PC-9 (cell line): Measurements from ENCODE around the gene GREM1. TPM values are rescaled to one million over a fixed set of nuclear protein-coding genes. Genes with fewer than 3 reads are reported as not detected.

Source experiments
- BruUV-seq: library from RNA; stranded (reverse); fragments of 400-500 nt; replicated peaks from 2 replicates; lab custom pipeline; 2021; lab: Mats Ljungman, UMichigan
- CTCF ChIA-PET: fragments of 300-600 bp; sonication (Branson Sonifier 250); formaldehyde crosslinking; loops from one replicate; lab custom pipeline; 2022; ENCODE audit warnings: antibody characterized with exemption; lab: Charles Lee
- POLR2A ChIA-PET: fragments of 300-600 bp; sonication (Branson Sonifier 250); formaldehyde crosslinking; loops from one replicate; lab custom pipeline; 2022; ENCODE audit warnings: antibody characterized with exemption; ENCODE audit not compliant: unreplicated experiment; lab: Charles Lee
- DNase-seq, 2 experiments: peaks; one replicate each; pipeline versions ENCODE4 v3.0.0 to v3.0.0-alpha.2; 2015 to 2022; ENCODE audit warnings: mixed read lengths in 1 of 2
- H2AFZ ChIP-seq: fragments of 200-600 bp; sonication (generic); 2 replicates; pipeline ENCODE4 v1.8.1; 2017; ENCODE audit warnings: antibody characterized with exemption
- H3F3A ChIP-seq: fragments of 200-600 bp; sonication (generic); 2 replicates; pipeline ENCODE4 v1.8.1; 2017; ENCODE audit warnings: antibody characterized with exemption, mild to moderate bottlenecking, low read depth; ENCODE audit not compliant: insufficient read depth
- H3K27ac ChIP-seq: fragments of 200-600 bp; sonication (generic); 2 replicates; pipeline ENCODE4 v1.6.1; 2016; ENCODE audit warnings: mixed run types
- H3K27me3 ChIP-seq: fragments of 200-600 bp; sonication (generic); 2 replicates; pipeline ENCODE4 v1.6.1; 2016; ENCODE audit warnings: low read depth, mixed run types; ENCODE audit not compliant: insufficient read depth
- H3K36me3 ChIP-seq: fragments of 200-600 bp; sonication (generic); 2 replicates; pipeline ENCODE4 v1.6.1; 2016; ENCODE audit warnings: low read depth, mixed run types
- H3K4me1 ChIP-seq: fragments of 200-600 bp; sonication (generic); replicated peaks from 2 replicates; pipeline ENCODE4 v1.6.1; 2016; ENCODE audit warnings: mixed run types; ENCODE audit not compliant: insufficient read depth
- H3K4me2 ChIP-seq: fragments of 200-600 bp; sonication (generic); 2 replicates; pipeline ENCODE4 v1.6.1; 2017; ENCODE audit warnings: mixed run types
- H3K4me3 ChIP-seq: fragments of 200-600 bp; sonication (generic); 2 replicates; pipeline ENCODE4 v1.6.1; 2016; ENCODE audit warnings: mixed run types
- H3K79me2 ChIP-seq: fragments of 200-600 bp; sonication (generic); 2 replicates; pipeline ENCODE4 v1.6.1; 2017; ENCODE audit warnings: low read depth, mixed run types
- H3K9me2 ChIP-seq: fragments of 200-600 bp; sonication (generic); 2 replicates; pipeline ENCODE4 v1.8.1; 2017; ENCODE audit warnings: mild to moderate bottlenecking; ENCODE audit not compliant: insufficient read depth
- H3K9me3 ChIP-seq: fragments of 200-600 bp; sonication (generic); 2 replicates; pipeline ENCODE4 v1.8.1; 2016; ENCODE audit warnings: low read depth; ENCODE audit not compliant: insufficient read depth
- H4K20me1 ChIP-seq: fragments of 200-600 bp; sonication (generic); 2 replicates; pipeline ENCODE4 v1.8.1; 2017; ENCODE audit not compliant: insufficient read depth
- EZH2 ChIP-seq: fragments of 200-600 bp; sonication (generic); IDR thresholded peaks from 2 replicates; pipeline ENCODE4 v1.8.0; 2017; ENCODE audit warnings: antibody characterized with exemption, low read depth
- intact Hi-C: fragments of 100-400 bp; cut with micrococcal nuclease; formaldehyde crosslinking; loops from one replicate; pipeline ENCODE4 v1.10.0; 2022; ENCODE audit not compliant: unreplicated experiment
- total RNA-seq: library from RNA; stranded (reverse); gene quantifications from 2 replicates; pipeline ENCODE4 v1.2.3, GENCODE V29; 2021
- TF ChIP-seq, protein P1 (sequence below): fragments of 200-600 bp; sonication (generic); conservative IDR thresholded peaks from 2 replicates; pipeline ENCODE4 v1.6.1; 2017; ENCODE audit warnings: mixed run types, antibody characterized with exemption, mild to moderate bottlenecking, moderate library complexity

Gene GREM1
- total RNA-seq, 1 experiment from 2014 or later: 0.39 TPM

DNA sequence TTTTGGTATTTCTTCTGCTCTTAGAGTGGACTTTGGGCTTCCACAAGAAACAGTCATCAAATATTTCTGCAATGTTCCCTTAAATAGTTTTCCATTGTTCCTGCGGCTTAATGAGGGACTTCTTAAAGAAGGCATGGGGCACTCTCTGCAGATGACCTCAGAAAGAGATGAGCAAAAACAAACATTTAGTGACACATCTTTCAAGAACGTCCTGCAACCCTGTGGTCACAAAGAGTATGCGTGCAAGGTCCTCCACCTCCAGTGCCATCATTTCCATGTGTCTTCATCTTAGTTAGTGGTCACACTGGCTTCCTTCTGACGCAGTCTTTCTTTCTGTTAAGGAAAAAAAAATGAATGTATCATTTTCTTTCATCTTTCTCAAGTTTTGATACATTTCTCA lies 56.2 kb downstream of the GREM1 start:
- ChIA-PET POLR2A (interaction anchor here (0.5 to 0.6 kb wide), 2 partner anchors 51 to 81 kb away, joined by 3 read pairs; no protein-coding TSS in a partner anchor), CTCF (no interaction called here)
- intact Hi-C loops: loop anchor here (2.0 to 5.0 kb wide), 3 partner anchors 77 to 427 kb away; no protein-coding TSS in a partner anchor
- TF ChIP-seq EZH2: no peak
- TF ChIP-seq, protein P1, sequence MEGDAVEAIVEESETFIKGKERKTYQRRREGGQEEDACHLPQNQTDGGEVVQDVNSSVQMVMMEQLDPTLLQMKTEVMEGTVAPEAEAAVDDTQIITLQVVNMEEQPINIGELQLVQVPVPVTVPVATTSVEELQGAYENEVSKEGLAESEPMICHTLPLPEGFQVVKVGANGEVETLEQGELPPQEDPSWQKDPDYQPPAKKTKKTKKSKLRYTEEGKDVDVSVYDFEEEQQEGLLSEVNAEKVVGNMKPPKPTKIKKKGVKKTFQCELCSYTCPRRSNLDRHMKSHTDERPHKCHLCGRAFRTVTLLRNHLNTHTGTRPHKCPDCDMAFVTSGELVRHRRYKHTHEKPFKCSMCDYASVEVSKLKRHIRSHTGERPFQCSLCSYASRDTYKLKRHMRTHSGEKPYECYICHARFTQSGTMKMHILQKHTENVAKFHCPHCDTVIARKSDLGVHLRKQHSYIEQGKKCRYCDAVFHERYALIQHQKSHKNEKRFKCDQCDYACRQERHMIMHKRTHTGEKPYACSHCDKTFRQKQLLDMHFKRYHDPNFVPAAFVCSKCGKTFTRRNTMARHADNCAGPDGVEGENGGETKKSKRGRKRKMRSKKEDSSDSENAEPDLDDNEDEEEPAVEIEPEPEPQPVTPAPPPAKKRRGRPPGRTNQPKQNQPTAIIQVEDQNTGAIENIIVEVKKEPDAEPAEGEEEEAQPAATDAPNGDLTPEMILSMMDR: no peak
- H4K20me1 ChIP-seq: no peaks in the 10 kb centered on the region
- H2AFZ ChIP-seq: no peak overlapping the region
- no peaks in the 10 kb centered on the region for H3K9me3 ChIP-seq
- peaks cover 6% of the 10 kb centered on the region; the same call in 1 of the 2 replicates for H3F3A ChIP-seq
- H3K79me2 ChIP-seq: no peaks in the 10 kb centered on the region
- no TSS peak for BruUV-seq
- H3K9me2 ChIP-seq: no peaks in the 10 kb centered on the region
- H3K4me1 ChIP-seq: peaks cover 18% of the 10 kb centered on the region
- H3K27me3 ChIP-seq: no peaks in the 10 kb centered on the region
- peak overlapping the region; percentile 17; the same call in 1 of the 2 replicates for H3K4me2 ChIP-seq
- no peaks in the 10 kb centered on the region; the same call in 1 of the 2 replicates for H3K36me3 ChIP-seq
- DNase-seq: peak; percentile 52 to 76
- no peak overlapping the region for H3K4me3 ChIP-seq
- H3K27ac ChIP-seq: peak overlapping the region; percentile 61

DNA sequence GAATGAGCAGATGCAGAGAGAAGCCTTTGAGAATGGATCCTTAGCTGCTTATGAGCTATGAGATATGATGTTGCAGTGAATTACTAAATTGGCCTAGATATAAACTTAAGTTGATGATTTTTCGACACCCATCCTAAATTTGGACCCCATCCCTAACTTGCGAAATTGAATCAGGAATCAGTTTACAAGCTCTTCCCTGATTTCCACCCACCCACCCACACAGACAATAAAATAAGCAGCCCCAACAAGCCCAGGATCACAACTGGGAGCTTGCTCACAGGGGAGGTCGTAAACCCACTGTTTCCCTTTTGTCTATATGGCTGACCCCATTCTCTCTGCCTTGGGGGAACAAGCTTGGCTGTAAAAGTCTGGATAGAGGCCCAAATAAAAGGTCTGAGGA lies 57.3 kb downstream of the GREM1 start:
- Histone ChIP-seq H3K79me2 (no peaks in the 10 kb centered on the region), H4K20me1 (no peaks in the 10 kb centered on the region), H2AFZ (no peak overlapping the region), H3K36me3 (no peaks in the 10 kb centered on the region; the same call in 1 of the 2 replicates), H3K4me2 (no peak overlapping the region), H3K27me3 (no peaks in the 10 kb centered on the region), H3K4me3 (no peak overlapping the region), H3K27ac (peak overlapping the region; percentile 61; the same call in 1 of the 2 replicates), H3K4me1 (peaks cover 18% of the 10 kb centered on the region), H3K9me2 (no peaks in the 10 kb centered on the region), H3K9me3 (no peaks in the 10 kb centered on the region), H3F3A (peaks cover 6% of the 10 kb centered on the region; the same call in 1 of the 2 replicates)
- POLR2A ChIA-PET: no interaction called here
- no TSS peak for BruUV-seq
- TF ChIP-seq, protein P1: no peak
- TF ChIP-seq EZH2: no peak
- DNase-seq: no peak
- intact Hi-C loops: loop anchor here (2.0 kb wide), 2 partner anchors 76 to 426 kb away; no protein-coding TSS in a partner anchor
- CTCF ChIA-PET: no interaction called here

DNA sequence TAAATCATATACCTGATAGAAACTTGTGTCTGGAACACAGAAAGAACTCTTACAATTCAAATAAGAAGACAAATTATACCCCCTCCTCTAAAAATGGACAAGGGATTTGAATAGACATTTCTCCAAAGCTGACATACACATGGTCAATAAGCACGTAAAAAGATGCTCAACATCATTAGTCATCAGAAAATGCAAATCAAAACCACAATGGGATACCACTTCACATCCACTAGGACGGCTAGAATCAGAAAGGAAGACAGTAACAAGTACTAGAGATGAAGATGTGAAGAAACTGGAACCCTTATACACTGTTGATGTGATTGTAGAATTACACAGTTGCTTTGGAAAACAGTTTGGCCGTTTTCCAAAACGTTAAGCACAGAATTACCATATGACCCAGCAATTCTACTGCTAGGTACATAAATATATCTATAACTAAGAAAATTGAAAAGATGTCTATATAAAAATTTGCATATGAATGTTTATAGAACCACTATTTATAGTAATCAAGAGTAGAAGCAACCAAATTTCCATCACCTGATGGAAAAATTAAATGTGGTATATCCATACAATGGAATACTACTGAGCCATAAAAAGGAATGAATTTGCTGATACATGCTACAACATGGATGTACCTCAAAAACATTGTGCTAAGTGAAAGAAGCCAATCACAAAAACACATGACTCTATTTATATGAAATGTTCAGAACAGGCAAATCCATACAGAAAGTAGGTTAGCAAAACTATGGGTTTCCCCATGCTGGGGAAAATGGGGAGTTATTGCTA lies 60.8 kb downstream of the GREM1 start:
- H2AFZ ChIP-seq: no peak overlapping the region
- no peak for DNase-seq
- POLR2A ChIA-PET: no interaction called here

More for the DNA sequence above, 60.8 kb downstream of the GREM1 start:
- Histone ChIP-seq H3K4me3 (no peak overlapping the region), H3K36me3 (no peaks in the 10 kb centered on the region; the same call in 1 of the 2 replicates), H3F3A (peaks cover 6% of the 10 kb centered on the region; the same call in 1 of the 2 replicates), H3K4me1 (peaks cover 11% of the 10 kb centered on the region), H3K27ac (no peak overlapping the region), H4K20me1 (no peaks in the 10 kb centered on the region), H3K27me3 (no peaks in the 10 kb centered on the region), H3K9me3 (no peaks in the 10 kb centered on the region), H3K9me2 (no peaks in the 10 kb centered on the region), H3K4me2 (no peak overlapping the region), H3K79me2 (no peaks in the 10 kb centered on the region)
- no peak for TF ChIP-seq EZH2
- TF ChIP-seq, protein P1: no peak
- BruUV-seq: no TSS peak
- CTCF ChIA-PET: no interaction called here
- intact Hi-C loops: no loop called here
